Skeletal muscle cell (primary cell): ENCODE results near the gene TACC2.
"Not testable (repeated sequence)": the region's sequence is repeated elsewhere in the genome, so short reads cannot be mapped to it uniquely, and the experiment has no call there.

Experiments used
- DNase-seq: peaks from one replicate; pipeline ENCODE4 v3.0.0-alpha.2; 2010; ENCODE audit warnings: low read depth
- H3K4me3 ChIP-seq: 2 replicates; pipeline ENCODE4 v1.5.1; 2011; ENCODE audit warnings: low read depth, mild to moderate bottlenecking, control low read depth, low read length, moderate library complexity

TACC2 gene

GRCh38 chr10:121988361-121989324 is at the start of gene TACC2:
Gene TACC2 (plus strand): TSS chr10:121989163. CDS start chr10:122021982, 32,819 bp downstream.
- no peak for DNase-seq
- no peak within 1 kb of the TSS for H3K4me3 ChIP-seq

DNA sequence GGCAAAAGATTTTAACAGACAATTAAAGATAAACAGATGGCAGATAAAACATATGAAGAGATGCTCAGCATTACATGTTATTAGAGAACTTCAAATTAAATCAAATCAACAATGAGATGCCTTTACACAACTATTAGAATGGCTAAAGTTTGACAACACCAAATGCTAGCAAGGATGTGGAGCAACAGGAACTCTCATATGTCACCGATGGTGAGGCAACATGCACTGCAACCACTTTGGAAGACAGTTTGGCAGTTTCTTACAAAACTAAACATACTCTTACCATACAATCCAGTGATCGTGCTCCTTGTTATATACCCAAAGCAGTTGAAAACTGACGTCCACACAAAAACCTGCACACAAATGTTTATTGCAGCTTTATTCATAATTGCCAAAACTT is 47.4 kb upstream of the TACC2 start:
- DNase-seq = no peak
- no peak overlapping the region for H3K4me3 ChIP-seq

DNA sequence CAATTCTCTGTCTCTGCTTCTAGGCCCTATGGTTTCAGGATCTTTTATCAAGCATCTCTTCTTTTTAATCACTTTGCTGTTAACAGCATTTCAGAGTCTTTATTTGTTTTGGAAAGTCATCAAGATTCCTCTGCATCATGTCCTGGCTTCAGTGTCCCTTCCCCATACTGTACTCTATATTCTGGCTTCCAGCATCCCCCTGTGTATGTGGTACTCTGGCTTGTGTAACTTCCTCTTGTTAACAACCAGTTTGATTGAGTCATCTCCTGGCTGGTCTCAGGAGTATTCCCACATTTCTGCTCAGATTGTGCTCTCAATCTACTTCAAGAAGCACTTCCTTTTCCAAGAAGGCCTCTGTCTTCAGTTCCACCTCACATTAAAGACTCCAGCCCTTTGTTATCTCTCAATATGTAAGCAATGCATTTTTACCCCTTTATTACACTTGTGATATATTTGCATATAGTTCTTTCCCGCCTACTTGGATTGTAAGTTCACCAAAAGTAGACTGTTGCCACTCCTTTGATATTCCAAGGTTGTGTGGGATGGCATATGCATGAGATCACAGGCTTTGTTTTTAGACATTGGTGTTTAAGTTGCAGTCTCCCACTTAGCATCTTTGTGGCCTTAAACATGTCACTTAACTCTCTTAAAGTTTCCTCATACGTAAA is 46.1 kb upstream of the TACC2 start:
- peak; percentile 98 for DNase-seq
- H3K4me3 ChIP-seq = no peak overlapping the region

GRCh38 chr10:121947343-121948330 is 41.3 kb upstream of the TACC2 start:
- H3K4me3 ChIP-seq = no peak overlapping the region
- no peak for DNase-seq

GRCh38 chr10:121949049-121949448 is 39.9 kb upstream of the TACC2 start:
- no peak overlapping the region for H3K4me3 ChIP-seq
- DNase-seq = no peak

- no peak for DNase-seq
- no peak overlapping the region for H3K4me3 ChIP-seq
Observed at GRCh38 chr10:121949451-121949850, 39.5 kb upstream of the TACC2 start.

DNA sequence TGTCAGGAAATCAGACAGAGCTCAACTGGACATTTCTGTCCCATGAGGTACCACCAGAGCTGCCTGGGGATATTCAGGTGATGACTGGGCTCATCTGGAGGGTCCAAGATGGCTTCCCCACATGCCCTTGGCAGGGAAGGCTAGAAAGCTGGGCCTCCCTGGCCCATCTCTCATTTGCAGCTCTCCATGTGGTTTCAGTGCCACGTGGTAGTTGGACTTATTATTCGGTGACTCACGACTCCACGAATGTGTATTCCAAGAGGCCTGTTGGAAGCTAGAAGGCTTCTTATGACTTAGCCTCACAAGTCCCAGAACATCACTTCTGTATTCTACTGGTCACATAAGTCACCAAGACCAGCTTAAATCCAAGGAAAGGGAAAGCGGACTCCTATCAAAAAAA is 36.7 kb upstream of the TACC2 start:
- no peak for DNase-seq
- no peak overlapping the region for H3K4me3 ChIP-seq

DNA sequence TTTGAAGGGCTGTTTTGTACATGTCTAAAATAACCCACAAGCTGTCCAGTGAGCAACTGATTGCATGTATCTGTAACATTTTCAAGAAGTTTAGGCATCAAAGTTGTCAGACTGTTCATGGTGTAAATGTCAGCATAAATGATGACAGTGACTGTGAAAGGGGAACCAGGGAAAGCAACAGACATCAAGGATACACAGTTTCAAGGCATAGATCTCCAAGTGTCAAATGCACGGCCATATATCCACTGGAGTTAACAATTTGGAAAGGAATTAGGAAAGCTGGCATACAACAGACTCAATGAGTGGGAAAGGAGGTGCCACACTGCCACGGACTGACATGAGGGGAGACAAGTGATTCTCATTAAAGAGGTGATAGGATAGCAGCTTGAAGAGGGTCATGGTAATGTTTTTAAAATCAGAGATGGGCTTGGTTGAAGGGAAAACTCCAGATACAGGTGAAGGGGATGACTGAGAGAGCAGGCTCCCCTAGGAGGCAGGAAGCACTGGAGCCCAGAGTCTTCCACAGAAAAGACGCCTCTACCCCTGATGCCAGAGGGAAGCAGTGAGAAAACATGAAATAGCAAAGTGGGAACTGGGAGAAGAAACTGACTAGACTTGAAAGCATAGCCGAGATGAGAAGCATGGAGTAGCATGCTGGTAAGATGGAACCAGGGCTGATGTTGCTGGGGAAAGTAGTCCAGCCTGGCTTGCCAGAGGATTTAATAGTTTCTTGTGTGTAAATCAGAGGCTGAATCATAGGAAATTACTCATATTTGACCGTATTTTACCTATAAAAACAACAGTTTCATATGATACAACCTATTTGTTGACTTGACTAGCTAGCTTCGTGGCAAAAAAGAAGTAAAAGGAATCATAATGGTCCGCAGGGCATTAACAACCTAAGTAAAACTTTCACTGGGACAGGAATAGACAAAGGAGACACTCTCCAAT is 32.6 kb upstream of the TACC2 start:
- DNase-seq = peak; percentile 21
- H3K4me3 ChIP-seq = no peak overlapping the region

DNA sequence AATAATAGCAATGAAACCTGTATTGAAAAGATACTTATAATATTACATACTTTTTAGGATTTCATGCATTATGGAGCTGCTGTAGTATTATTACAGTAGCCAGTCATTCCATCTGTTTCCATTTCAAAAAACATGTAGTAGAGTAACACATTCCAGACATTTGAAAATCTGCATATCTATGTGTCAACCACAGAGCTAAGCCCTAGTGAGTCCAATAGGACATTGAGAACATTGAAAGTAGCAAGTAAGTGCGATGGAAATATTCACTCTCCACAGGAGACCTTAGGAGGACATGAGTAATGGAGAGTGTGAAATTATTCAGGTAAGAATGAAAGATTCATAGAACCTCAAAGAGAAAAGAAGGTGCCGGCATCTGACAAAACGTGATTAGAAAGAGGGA is 29.3 kb upstream of the TACC2 start:
- no peak for DNase-seq
- no peak overlapping the region for H3K4me3 ChIP-seq

GRCh38 chr10:121961456-121961855 is 27.5 kb upstream of the TACC2 start:
- no peak for DNase-seq
- H3K4me3 ChIP-seq = no peak overlapping the region

- no peak overlapping the region for H3K4me3 ChIP-seq
- DNase-seq = no peak
Observed at GRCh38 chr10:121965996-121966395, 23.0 kb upstream of the TACC2 start.

- not testable (repeated sequence) for H3K4me3 ChIP-seq, DNase-seq
Observed at GRCh38 chr10:121969086-121969485, 19.9 kb upstream of the TACC2 start.

GRCh38 chr10:121974019-121974534 is 14.9 kb upstream of the TACC2 start:
- peak overlapping the region; percentile 76 for H3K4me3 ChIP-seq
- DNase-seq = no peak

GRCh38 chr10:121974535-121975294 is 14.2 kb upstream of the TACC2 start, which contains the start of gene NSMCE4A:
Gene NSMCE4A (minus strand): TSS chr10:121975217. CDS start chr10:121975165, 52 bp downstream.
- H3K4me3 ChIP-seq = peak within 1 kb of the TSS; percentile 76
- peak; percentile 22 for DNase-seq

GRCh38 chr10:121975295-121976086 is 13.5 kb upstream of the TACC2 start:
- peak overlapping the region; percentile 76 for H3K4me3 ChIP-seq
- no peak for DNase-seq

- DNase-seq = no peak
- H3K4me3 ChIP-seq = no peak overlapping the region
Observed at GRCh38 chr10:121976607-121977006, 12.4 kb upstream of the TACC2 start.

- no peak for DNase-seq
- no peak overlapping the region for H3K4me3 ChIP-seq
Observed at GRCh38 chr10:121978511-121978910, 10.5 kb upstream of the TACC2 start.
